8988T (cell line): ENCODE data around the gene NID1.

ENCODE experiments used
- DNase-seq: peaks from one replicate; pipeline ENCODE4 v3.0.0; 2011

NID1 gene

GRCh38 chr1:236063551-236063918 is 1.4 kb downstream of the NID1 start:
- no peak for DNase-seq

DNA sequence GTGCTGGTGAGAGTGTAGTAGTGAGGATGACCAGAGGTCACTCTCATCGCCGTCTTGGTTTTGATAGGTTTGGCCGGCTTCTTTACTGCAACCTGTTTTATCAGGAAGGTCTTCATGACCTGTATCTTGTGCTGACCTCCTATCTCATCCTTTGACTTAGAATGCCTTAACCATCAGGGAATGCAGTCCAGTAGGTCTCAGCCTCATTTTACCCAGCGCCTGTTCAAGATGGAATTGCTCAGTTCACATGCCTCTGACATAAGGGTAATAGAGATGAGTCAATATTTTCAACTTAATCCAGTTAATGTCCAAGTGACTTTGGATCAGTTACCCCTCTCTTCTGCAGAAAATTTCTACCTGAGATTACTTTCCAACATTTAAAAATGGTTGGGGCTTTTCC is 4.6 kb downstream of the NID1 start:
- no peak for DNase-seq

GRCh38 chr1:236059011-236059410 is 5.9 kb downstream of the NID1 start:
- no peak for DNase-seq

DNA sequence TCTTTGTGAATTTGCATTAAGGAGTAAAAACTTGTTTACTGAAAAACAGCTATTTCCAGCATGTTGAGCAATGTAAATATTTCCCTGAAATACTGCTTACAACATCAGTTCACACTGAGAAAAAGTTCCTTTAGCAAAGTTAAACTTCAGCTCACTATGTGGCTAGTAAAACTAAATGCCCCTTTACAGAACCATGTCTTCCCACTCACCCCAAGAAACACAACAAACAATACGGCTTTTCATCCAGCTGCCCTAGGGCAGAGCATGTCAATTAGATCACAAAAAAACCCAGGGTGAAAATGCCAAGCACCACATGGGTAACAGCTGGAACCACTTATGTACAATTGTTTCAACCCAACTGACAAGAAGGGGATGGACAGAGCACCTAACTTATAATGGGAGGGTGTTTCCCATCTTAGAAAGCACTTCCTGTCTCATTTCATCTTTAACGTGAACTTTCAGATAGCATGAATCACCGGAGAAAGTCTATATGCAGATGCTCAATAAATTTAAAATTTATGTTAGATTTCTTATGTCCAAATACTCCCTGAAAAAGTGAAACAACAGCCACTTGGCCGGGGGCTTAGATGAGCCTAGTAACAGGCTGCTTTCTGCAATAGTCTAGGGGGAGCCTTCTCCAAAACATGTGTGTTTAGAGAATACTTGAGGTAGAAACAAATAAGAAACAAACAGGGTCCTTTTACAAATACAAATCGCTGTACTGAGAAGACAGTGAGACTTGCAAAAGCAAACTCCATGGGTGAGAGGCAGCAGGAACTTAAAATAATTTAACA is 6.6 kb downstream of the NID1 start:
- no peak for DNase-seq

GRCh38 chr1:236057546-236057945 is 7.3 kb downstream of the NID1 start:
- no peak for DNase-seq

DNA sequence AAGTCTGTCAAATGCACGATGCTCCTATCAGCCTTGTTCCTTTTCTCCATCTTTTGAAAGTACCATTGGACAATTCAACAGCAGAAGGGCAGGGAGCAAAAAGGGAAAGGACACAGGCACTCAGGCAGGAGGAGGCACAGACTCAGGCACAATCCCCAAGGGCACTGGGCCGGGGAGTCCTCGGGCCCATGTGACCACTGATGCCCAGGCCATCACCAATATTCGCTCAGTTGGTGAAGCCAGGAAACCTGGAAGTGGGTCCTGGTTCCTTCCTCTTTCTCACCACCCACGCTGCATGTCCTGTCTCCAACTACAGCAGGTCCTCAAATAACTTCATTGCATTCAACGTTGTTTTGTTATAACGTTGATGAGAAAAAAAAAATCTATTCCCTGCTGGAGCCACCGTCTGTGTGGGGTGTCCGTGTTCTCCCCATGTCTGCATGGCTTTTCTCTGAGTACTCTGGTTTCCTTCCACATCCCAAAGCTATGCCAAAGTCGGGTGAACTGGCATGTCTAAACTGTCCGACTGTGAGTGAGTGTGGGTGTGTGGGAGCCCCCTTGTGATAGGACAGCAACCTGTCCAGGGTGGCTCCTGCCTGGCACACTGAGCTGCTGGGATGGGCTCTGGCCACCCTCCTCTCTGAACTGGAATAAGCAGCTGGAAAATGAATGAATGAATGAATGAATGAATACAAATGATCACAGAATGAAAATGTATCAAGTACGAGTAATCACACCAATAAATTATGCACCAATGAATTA is 12.5 kb downstream of the NID1 start:
- no peak for DNase-seq

GRCh38 chr1:236051242-236051791 is 13.6 kb downstream of the NID1 start:
- DNase-seq, result no peak

GRCh38 chr1:236045771-236046170 is 19.1 kb downstream of the NID1 start:
- no peak for DNase-seq

DNA sequence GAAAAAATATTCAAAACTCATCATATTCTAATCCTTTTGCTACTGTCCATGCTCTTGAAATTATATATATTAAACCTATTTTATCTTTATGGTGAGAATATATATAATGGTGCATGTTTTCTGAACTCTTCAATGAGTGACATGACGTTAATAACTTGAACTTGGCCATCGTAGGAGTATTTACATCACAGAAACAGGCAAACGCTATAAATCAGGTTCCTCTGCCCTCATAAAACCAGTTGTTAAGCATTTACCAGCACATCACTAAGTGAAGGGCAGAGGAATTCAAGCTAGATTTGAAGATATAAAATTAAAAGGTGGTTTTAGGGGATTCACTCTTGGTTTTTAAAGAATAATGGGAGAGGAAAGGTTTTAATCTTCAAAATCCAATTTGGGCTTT is 20.5 kb downstream of the NID1 start:
- no peak for DNase-seq

- DNase-seq, result no peak
Measured at GRCh38 chr1:236041631-236042618, 23.0 kb downstream of the NID1 start.

DNA sequence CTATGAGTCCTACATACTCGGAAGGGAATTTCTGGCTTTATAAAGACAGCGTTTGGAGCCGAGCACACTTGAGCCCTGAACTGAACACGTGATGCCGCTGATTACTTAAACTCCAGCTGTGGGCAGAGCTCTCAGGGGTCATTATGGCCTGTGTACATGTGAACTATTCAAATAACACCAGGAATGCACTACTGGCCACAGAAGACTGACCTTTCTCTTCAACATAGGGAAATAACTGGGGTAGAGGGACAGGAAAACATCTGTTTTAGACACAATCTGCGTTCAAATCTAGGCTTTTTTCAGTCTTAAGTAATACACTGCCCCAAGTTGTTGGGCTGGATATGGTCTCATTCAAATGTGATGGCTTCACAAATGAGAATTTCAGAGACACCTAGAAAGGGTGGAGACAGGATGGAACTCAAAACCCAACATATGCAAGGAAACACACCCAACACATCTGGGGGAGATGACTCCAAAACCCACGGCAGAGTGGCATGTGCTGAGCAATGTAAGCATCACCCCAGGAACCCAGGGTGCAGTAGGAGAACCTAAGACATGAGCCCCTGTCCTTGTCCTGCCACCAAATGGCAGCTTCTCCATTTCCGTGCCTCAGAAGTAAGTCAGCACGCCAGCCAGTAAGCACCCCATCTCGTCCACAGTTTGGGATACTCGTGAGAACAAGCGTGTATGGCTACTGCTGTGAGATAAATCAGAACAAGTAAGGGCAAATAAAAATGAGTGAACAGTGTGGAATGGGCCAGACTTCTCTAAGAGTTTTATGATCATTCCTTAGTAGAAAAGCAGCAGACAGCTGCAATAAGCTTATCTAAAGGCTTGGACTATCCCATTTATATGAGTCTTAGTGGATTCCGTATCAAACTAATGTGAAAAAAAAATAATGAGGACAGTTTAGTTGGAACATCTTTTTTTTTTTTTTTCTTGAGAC is 24.9 kb downstream of the NID1 start:
- no peak for DNase-seq

DNA sequence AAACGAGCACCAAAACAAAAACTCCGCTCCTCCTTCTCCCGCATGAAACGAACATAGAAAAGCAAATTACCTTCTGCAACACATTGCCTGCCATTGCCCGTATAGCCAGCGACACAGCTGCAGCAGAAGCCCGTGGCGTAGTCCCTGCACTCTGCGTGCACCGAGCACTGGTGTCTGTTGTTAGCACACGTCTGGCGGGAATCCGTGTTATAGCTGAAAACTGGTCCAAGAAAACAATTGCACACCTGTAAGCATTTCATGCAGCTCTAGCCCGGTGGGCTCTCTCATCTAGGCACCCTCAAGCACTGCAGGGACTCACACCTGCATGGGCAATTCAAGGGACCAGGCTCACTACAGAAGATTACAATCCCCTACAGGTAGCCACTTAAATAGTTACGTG is 26.9 kb downstream of the NID1 start:
- no peak for DNase-seq

DNA sequence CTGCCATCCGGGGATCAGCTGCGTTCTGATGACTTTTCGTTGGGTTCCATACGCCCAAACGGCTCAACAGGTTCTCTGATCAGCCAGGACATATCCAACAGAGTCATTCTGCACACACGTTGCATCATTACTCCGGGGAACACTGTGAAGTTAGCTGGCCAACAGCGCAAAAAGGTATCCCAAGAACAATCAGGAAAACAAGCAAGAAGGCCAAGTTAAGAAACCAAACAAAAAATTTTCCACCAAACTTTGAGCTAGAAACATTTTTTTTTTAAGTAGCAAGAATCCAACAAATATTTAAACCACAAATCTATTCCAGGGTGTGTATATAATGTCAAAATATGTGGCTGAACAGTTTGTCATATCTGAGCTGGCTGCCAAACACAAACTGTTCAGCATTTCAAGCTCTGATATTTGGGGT is 29.2 kb downstream of the NID1 start:
- no peak for DNase-seq

GRCh38 chr1:236033336-236033735 is 31.6 kb downstream of the NID1 start:
- no peak for DNase-seq

- no peak for DNase-seq
Measured at GRCh38 chr1:236030534-236030933, 34.4 kb downstream of the NID1 start.

DNA sequence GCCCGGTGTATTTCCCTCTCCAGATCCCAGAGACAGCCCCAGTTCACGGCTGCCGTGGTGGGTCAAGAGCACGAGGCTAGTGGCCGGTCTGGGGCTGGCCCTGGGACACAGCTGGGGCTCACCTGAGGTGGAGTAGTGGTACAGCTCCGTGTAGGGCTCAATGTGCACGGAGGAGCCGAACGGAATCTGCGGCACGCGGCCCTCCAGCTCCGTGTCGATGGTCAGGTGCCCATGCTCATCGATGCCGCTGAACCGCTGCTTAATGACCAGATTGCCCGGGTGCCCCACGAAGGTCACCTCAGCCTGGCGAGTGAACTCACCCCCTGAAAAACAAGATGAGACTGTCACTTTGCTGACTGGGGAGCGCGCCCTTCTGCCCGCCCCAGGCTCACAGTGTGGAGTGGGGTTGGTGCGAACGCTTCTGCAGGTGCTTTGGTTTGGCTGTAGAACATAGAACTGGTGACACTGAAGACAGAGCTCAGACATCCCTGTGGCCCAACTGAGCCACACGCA is 35.4 kb downstream of the NID1 start:
- no peak for DNase-seq

GRCh38 chr1:236027104-236027503 is 37.8 kb downstream of the NID1 start:
- DNase-seq, result no peak

- no peak for DNase-seq
Measured at GRCh38 chr1:236025836-236026235, 39.1 kb downstream of the NID1 start.

- no peak for DNase-seq
Measured at GRCh38 chr1:236024641-236025040, 40.2 kb downstream of the NID1 start.

GRCh38 chr1:236023926-236024565 is 40.8 kb downstream of the NID1 start:
- DNase-seq, result no peak
